ENCODE results near the gene WDR91.

GRCh38 chr7:135154734-135155133 is 56.6 kb downstream of the WDR91 start:
- no peak for TF ChIP-seq CTCF (IDR thresholded peaks at IDR 0.05)
- no peak for TF ChIP-seq EZH2 (IDR thresholded peaks at IDR 0.05)
